GM12872 (cell line): ENCODE data around the gene MPDU1.

Experiments used
- TF ChIP-seq, protein P1 (sequence below): IDR thresholded peaks from 3 replicates; pipeline ENCODE4 v1.5.1; 2011; ENCODE audit warnings: low read depth, mild to moderate bottlenecking, low read length, moderate library complexity; ENCODE audit not compliant: insufficient read depth

Gene MPDU1

DNA sequence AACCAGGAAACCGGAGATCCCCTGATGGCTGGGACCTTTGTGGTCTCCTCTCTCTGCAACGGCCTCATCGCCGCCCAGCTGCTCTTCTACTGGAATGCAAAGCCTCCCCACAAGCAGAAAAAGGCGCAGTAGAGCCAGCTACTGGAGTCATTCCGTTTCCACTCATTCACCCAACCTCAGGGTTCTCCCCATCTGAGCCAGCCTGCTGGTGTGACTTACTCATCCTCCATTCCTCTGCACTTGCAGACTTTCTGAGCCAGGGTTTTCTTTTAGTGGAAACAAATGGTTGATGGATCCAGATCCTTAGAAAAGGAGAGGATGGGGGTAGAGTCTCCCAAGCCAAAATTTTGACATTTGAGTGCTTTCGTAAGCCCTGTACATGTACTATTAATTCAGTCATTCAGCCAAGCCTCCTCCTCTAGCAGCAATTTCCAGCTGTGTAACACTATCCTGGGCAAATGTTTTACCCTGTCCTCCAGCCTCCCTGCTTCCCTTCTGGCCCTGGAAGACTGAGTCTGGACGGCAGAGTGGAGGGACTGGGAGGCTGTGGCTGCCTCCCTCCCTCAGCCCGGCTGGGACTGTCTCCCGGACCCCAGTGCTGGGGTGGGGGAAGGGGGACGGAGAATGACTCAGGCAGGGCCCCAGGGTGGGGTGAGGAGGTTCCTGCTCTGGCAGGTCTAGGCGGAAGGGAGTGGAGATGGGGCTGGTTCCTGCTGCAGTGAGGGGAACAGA, 3.9 kb downstream of the MPDU1 start:
- TF ChIP-seq, protein P1, sequence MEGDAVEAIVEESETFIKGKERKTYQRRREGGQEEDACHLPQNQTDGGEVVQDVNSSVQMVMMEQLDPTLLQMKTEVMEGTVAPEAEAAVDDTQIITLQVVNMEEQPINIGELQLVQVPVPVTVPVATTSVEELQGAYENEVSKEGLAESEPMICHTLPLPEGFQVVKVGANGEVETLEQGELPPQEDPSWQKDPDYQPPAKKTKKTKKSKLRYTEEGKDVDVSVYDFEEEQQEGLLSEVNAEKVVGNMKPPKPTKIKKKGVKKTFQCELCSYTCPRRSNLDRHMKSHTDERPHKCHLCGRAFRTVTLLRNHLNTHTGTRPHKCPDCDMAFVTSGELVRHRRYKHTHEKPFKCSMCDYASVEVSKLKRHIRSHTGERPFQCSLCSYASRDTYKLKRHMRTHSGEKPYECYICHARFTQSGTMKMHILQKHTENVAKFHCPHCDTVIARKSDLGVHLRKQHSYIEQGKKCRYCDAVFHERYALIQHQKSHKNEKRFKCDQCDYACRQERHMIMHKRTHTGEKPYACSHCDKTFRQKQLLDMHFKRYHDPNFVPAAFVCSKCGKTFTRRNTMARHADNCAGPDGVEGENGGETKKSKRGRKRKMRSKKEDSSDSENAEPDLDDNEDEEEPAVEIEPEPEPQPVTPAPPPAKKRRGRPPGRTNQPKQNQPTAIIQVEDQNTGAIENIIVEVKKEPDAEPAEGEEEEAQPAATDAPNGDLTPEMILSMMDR = no peak

DNA sequence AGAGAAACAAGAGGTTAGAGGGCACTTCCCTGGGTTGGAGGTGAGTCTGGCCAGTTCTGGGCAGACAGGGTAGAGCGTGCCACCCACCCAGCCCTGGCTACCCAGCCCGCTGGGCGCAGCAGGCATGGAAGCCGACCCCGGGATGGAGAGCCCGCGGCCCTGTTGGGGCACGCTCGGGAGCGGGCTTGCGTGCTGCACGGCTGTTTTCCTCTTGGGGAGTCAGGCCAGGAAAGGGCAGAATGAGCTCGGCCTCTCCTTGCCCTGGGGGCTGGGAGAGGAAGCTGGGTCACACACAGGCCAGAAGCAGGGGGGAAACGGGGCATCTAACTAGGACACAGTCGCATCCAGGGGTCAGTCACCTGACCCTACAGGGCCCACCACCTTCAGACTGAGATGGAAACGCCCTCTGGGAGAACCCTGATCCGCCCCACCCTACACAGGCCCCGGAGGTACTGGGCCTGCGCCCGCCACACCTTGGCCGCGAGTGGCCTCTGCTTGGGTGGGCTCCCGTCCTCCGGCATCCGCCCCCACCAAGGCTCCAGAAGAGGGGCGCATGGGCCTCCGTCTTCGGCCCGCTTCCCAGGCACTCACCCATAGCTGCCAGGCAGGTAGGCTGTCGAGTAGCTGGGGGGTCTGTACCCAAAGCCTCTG, 5.0 kb downstream of the MPDU1 start:
- TF ChIP-seq, protein P1 = no peak

DNA sequence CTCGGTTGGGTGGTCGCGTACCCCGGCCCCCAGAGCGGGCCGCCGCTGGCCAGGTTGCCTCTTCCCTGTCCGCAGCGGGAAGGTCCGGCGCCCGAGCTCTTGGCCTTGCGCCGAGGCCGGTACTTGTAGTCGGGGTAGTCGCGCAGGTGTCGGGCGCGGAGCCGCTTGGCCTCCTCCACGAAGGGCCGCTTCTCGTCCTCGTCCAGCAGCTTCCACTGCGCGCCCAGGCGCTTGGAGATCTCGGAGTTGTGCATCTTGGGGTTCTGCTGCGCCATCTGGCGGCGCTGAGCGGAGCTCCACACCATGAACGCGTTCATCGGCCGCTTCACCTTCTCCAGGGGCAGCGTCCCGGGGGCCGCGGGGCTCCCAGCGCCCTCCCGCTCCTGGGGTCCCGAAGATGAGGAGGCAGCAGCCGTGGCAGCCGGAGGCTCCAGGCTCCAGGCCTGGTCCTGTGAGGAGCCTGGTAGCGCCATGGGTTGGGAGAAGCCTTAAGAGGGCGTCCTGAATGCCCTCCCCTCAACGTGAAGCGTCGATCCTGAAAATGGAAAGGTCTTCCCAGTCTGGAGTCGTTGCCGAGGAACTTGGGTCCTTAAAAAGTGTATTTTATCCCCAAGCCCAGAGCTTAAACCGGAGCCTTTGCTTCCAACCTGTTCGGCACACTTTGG, 5.7 kb downstream of the MPDU1 start:
- TF ChIP-seq, protein P1 = peak; percentile 91

DNA sequence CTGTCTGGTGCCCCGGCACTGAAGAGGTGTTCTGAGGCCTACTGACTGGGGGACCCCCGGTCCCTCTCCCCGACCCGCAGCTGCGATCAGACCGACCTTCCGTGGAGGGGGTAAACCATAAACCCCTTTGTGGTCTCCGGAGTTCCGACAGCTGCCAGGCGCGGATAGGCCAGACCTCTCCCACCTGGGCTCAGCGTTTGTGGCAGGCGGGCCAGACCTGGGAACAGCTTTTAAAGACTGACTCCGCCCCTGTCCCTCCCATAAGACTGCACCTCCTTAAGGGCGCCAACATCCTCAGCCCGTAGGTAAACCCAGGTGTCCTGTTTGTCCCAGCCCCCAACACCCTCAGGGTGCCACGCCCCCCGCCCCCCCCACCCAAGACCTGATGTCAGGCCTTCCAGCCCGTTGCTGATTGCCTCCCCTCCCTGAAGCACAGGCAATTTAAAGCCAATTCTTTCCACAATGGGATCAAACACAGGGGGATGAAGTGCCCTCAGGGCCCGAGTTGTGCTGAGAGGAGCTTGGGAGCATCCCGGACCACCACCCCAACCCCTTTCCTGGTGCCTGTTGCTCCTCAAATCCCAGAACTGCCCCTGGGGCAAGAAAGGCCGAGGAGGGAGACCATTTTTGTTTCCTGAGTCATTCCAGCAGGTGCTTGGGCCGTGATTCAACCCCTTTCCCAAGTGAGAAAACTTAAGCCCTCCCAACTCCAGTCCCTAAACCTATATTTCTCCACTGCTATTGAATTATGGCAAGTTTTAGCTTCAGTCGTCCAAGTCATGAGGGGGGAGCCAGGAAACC, 6.4 kb downstream of the MPDU1 start, which contains the start of gene SOX15:
SOX15 (minus strand) TSS at position 204 of the 801 bp plus-strand sequence. CDS start 418 bp downstream, outside the sequence.
- TF ChIP-seq, protein P1 = no peak

DNA sequence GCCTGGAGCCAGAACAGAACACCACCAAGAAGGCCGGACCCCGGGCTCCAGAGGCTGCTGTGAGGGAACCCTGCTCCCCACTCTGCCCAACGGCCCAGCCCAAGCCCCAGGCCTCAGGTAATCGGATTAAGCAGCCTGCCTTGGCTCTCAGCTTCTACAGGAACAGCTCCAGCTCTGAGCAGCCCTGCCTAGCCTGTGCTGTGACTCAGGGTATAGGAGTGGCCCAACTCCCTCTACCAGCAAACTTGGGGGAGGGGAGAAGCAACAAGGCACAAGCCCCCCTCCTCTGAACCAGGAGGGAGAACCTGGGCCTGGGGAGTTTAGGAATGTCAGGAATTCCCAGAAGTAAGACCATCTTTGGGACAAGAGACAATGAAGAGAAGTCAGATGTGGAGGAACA, 7.1 kb downstream of the MPDU1 start:
- TF ChIP-seq, protein P1 = no peak

DNA sequence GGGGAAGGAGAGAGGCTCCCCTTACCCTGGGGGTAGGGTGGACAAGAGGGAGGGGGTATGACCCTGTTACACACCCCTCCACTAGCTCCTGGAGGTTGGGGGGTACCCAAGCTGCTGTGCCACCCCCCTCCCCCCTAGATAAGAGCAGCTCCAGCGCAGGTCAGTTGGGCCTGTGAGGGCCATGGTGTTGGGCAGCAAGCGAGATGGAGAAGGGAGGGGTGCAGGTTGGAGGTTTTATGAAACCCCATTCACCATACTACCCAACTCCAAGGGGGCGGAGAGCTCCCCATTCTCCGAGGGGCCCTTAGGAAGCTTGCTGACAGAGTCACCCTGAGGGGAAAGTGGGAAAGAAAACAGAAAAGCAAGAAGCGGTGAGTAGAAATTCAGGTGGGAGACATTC, 7.9 kb downstream of the MPDU1 start:
- TF ChIP-seq, protein P1 = no peak

DNA sequence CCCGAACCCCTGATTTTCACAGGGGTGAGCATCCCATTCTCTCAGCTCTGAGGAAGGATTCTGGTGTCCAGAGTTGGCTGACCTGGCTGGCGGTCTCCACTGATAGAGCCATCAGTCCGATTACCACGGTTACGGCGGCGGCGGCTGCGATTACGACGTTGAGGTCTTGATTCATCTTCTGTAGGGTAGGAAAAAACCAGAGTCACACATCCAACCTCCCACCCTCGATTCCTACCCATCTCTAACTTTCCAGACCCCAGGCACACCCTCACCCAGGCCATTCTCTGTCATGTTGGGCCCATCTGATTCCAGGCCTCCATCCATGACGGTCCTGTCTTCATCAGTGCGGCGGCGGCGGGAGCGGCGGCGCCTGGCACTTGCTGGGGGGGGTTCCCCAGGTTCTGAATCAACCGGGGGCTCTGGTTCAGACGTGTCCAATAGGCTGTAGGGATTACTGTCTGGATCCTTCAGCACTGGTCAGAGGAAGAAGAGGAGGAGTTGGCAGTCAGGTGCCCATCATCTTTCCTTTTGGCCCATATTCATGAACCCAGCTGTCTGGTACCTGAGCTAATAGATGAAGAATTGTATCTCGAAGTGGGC, 8.9 kb downstream of the MPDU1 start:
- TF ChIP-seq, protein P1 = no peak
